GM12878 (cell line): Measurements from ENCODE around the gene TRIM13. TPM values are rescaled to one million over a fixed set of nuclear protein-coding genes. Genes with fewer than 3 reads are reported as not detected.

Experiments used
- ATF7 ChIP-seq: fragments of 450-650 bp; IDR thresholded peaks from 2 replicates; pipeline ENCODE4 v1.6.1; 2016; ENCODE audit warnings: low read depth, mild to moderate bottlenecking
- BCL11A ChIP-seq: IDR thresholded peaks from 2 replicates; pipeline ENCODE4 v1.6.1; 2011; ENCODE audit warnings: low read depth, low read length
- BHLHE40 ChIP-seq, 2 experiments: fragments of 450-650 bp in 1 of 2; IDR thresholded peaks; 2 replicates each; pipeline ENCODE4 v1.6.1; 2011 to 2017; ENCODE audit warnings: low read depth in 2 of 2, borderline replicate concordance in 1 of 2, improper control_type of control experiment in 1 of 2, low read length in 1 of 2, mild to moderate bottlenecking in 1 of 2
- CHD2 ChIP-seq: IDR thresholded peaks from 2 replicates; pipeline ENCODE4 v1.6.1; 2011; ENCODE audit warnings: low read depth, low read length, improper control_type of control experiment, borderline replicate concordance
- CTCF ChIP-seq, 3 experiments: IDR thresholded peaks in 2 of 3; conservative IDR thresholded peaks in 1 of 3; 2 replicates each; pipeline ENCODE4 v1.5.1; 2011; ENCODE audit warnings: low read depth in 3 of 3, low read length in 3 of 3, mild to moderate bottlenecking in 3 of 3, control low read depth in 2 of 3, moderate library complexity in 2 of 3, inconsistent platforms in 1 of 3, mixed read lengths in 1 of 3; ENCODE audit not compliant: control insufficient read depth in 2 of 3, insufficient read depth in 1 of 3; ENCODE audit errors: extremely low read depth in 1 of 3
- PAX5 ChIP-seq: IDR thresholded peaks from 2 replicates; pipeline ENCODE4 v1.6.1; 2011; ENCODE audit warnings: low read depth, low read length, borderline replicate concordance
- RUNX3 ChIP-seq: IDR thresholded peaks from 2 replicates; pipeline ENCODE4 v1.6.1; 2012; ENCODE audit warnings: low read length, inconsistent platforms
- SUZ12 ChIP-seq: fragments of 200-600 bp; sonication (generic); IDR thresholded peaks from one replicate; pipeline ENCODE4 v1.6.1; 2018; ENCODE audit warnings: antibody characterized with exemption, mild to moderate bottlenecking; ENCODE audit not compliant: unreplicated experiment
- ZNF207 ChIP-seq: fragments of 450-650 bp; IDR thresholded peaks from 2 replicates; pipeline ENCODE4 v1.6.1; 2014; ENCODE audit warnings: antibody characterized with exemption, mild to moderate bottlenecking, borderline replicate concordance
- ZSCAN29 ChIP-seq: fragments of 450-650 bp; IDR thresholded peaks from 2 replicates; pipeline ENCODE4 v1.6.1; 2017; ENCODE audit warnings: mild to moderate bottlenecking, moderate library complexity
- polyA plus RNA-seq, 11 experiments: library from polyadenylated mRNA; depleted of rRNA in 4 of 11; unstranded in 6 of 11; stranded (reverse) in 5 of 11; fragments of >200 nt; fragmentation: Nextera tagmentation in 4 of 11; fragmentation: Illumina TruSeq in 1 of 11; extraction: Ambion mirVana in 4 of 11; extraction: Trizol in 1 of 11; gene quantifications; 1 replicate in 1 of 11; 2 replicates in 10 of 11; pipeline versions ENCODE4 v1.2.1 to v1.2.3, GENCODE V29; 2011 to 2016; ENCODE audit warnings: inconsistent platforms in 2 of 11, missing spikeins in 2 of 11, low read depth in 1 of 11
- total RNA-seq, 4 experiments: library from RNA; depleted of rRNA in 3 of 4; stranded (reverse); fragments of >200 nt in 3 of 4; fragmentation: Illumina TruSeq in 1 of 4; extraction: Trizol in 1 of 4; gene quantifications; 2 replicates each; pipeline versions ENCODE4 v1.2.1 to v1.2.3, GENCODE V29; 2013 to 2021
- TF ChIP-seq, protein P1 (sequence below): IDR thresholded peaks from 2 replicates; pipeline ENCODE4 v1.6.1; 2012; ENCODE audit warnings: mild to moderate bottlenecking, low read depth, low read length
- TF ChIP-seq, protein P2 (sequence below): IDR thresholded peaks from 2 replicates; pipeline ENCODE4 v1.6.1; 2011; ENCODE audit warnings: low read depth, mild to moderate bottlenecking, low read length, moderate library complexity, borderline replicate concordance; ENCODE audit errors: extremely low read depth
- TF ChIP-seq, protein P3 (sequence below): fragments of 450-650 bp; IDR thresholded peaks from 2 replicates; pipeline ENCODE4 v1.6.1; 2017; ENCODE audit warnings: antibody characterized with exemption, mild to moderate bottlenecking, moderate library complexity
- TF ChIP-seq, protein P4 (sequence below): fragments of 450-650 bp; IDR thresholded peaks from 2 replicates; pipeline ENCODE4 v1.6.1; 2014; ENCODE audit warnings: mild to moderate bottlenecking

Gene TRIM13
- total and polyA plus RNA-seq, 10 of the 15 experiments (the other 5 are each of a cell fraction or from before 2014, with no cell fraction given): 15.4 to 33.8 (median 21.0) TPM

DNA sequence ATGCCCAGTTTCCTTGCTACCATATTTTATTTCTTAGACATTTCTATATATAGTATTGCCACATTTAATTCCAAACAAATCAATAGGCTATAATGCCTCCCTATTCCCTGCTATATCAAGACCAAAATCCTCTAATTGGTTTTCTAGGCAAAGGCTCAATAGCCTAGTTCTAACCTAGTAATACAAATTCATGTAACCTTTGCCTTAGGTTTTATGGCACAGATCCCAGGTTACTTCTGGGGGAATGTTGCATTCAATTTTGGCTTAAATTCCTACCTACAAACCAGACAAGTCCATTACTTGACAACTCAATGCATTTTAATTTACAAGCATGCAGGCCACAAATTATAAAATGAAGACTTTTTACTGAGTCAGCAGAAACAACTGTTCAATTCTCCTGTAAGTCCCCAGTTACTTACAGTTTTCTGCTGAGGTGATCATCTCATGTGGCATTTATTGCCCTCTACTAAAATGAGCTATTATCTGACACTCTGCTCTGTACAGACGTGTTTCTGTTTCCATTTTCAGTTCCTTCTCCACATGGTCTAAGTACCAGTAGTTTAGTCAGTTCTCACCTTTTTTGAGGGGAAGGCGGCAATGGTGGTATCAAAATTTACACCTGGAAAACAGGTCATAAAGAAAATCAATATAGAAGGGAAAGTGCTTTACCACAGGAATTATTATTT, 30.1 kb downstream of the TRIM13 start (continued):
- TF ChIP-seq, protein P1, sequence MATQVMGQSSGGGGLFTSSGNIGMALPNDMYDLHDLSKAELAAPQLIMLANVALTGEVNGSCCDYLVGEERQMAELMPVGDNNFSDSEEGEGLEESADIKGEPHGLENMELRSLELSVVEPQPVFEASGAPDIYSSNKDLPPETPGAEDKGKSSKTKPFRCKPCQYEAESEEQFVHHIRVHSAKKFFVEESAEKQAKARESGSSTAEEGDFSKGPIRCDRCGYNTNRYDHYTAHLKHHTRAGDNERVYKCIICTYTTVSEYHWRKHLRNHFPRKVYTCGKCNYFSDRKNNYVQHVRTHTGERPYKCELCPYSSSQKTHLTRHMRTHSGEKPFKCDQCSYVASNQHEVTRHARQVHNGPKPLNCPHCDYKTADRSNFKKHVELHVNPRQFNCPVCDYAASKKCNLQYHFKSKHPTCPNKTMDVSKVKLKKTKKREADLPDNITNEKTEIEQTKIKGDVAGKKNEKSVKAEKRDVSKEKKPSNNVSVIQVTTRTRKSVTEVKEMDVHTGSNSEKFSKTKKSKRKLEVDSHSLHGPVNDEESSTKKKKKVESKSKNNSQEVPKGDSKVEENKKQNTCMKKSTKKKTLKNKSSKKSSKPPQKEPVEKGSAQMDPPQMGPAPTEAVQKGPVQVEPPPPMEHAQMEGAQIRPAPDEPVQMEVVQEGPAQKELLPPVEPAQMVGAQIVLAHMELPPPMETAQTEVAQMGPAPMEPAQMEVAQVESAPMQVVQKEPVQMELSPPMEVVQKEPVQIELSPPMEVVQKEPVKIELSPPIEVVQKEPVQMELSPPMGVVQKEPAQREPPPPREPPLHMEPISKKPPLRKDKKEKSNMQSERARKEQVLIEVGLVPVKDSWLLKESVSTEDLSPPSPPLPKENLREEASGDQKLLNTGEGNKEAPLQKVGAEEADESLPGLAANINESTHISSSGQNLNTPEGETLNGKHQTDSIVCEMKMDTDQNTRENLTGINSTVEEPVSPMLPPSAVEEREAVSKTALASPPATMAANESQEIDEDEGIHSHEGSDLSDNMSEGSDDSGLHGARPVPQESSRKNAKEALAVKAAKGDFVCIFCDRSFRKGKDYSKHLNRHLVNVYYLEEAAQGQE: no peak
- peak; percentile 37 to 50; a peak in 3 of 4 replicates for TF ChIP-seq BHLHE40 (IDR thresholded peaks at IDR 0.05; ENCODE audit: borderline replicate concordance in 1 of 2, low read depth in 2 of 2, low read length in 1 of 2)
- peak; percentile 74; the same call in 1 of the 2 replicates for TF ChIP-seq BCL11A
- TF ChIP-seq ZNF207: no peak
- TF ChIP-seq PAX5: peak; percentile 57; the same call in 1 of the 2 replicates
- no peak for TF ChIP-seq CTCF (IDR thresholded peaks at IDR 0.05 in 2 of 3, conservative IDR thresholded peaks at IDR 0.05 in 1 of 3; ENCODE audit: control insufficient read depth in 2 of 3, extremely low read depth in 1 of 3, insufficient read depth in 1 of 3, low read depth in 3 of 3, low read length in 3 of 3)
- no peak for TF ChIP-seq ZSCAN29
- TF ChIP-seq, protein P2, sequence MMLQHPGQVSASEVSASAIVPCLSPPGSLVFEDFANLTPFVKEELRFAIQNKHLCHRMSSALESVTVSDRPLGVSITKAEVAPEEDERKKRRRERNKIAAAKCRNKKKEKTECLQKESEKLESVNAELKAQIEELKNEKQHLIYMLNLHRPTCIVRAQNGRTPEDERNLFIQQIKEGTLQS: no peak
- peak; percentile 93 for TF ChIP-seq RUNX3
- TF ChIP-seq, protein P3, sequence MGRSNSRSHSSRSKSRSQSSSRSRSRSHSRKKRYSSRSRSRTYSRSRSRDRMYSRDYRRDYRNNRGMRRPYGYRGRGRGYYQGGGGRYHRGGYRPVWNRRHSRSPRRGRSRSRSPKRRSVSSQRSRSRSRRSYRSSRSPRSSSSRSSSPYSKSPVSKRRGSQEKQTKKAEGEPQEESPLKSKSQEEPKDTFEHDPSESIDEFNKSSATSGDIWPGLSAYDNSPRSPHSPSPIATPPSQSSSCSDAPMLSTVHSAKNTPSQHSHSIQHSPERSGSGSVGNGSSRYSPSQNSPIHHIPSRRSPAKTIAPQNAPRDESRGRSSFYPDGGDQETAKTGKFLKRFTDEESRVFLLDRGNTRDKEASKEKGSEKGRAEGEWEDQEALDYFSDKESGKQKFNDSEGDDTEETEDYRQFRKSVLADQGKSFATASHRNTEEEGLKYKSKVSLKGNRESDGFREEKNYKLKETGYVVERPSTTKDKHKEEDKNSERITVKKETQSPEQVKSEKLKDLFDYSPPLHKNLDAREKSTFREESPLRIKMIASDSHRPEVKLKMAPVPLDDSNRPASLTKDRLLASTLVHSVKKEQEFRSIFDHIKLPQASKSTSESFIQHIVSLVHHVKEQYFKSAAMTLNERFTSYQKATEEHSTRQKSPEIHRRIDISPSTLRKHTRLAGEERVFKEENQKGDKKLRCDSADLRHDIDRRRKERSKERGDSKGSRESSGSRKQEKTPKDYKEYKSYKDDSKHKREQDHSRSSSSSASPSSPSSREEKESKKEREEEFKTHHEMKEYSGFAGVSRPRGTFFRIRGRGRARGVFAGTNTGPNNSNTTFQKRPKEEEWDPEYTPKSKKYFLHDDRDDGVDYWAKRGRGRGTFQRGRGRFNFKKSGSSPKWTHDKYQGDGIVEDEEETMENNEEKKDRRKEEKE: no peak
- peak; percentile 73 for TF ChIP-seq ATF7
- TF ChIP-seq CHD2: no peak
- TF ChIP-seq, protein P4, sequence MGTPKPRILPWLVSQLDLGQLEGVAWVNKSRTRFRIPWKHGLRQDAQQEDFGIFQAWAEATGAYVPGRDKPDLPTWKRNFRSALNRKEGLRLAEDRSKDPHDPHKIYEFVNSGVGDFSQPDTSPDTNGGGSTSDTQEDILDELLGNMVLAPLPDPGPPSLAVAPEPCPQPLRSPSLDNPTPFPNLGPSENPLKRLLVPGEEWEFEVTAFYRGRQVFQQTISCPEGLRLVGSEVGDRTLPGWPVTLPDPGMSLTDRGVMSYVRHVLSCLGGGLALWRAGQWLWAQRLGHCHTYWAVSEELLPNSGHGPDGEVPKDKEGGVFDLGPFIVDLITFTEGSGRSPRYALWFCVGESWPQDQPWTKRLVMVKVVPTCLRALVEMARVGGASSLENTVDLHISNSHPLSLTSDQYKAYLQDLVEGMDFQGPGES: no peak
- no peak for TF ChIP-seq SUZ12
